H1 (cell line): ENCODE results near the gene MAN1C1. TPM values are rescaled to one million over a fixed set of nuclear protein-coding genes. Genes with fewer than 3 reads are reported as not detected.

ENCODE experiments used
- CTCF ChIA-PET: fragments of 300-600 bp; sonication (Branson Sonifier 250); formaldehyde crosslinking; loops from one replicate; lab custom pipeline; 2021; ENCODE audit not compliant: partially characterized antibody; lab: Charles Lee
- POLR2A ChIA-PET: fragments of 300-600 bp; sonication (Branson Sonifier 250); formaldehyde crosslinking; loops from one replicate; lab custom pipeline; 2021; ENCODE audit warnings: inconsistent platforms; ENCODE audit not compliant: partially characterized antibody; lab: Charles Lee
- DNase-seq, 2 experiments: peaks; one replicate each; pipeline versions ENCODE4 v3.0.0 to v3.0.0-alpha.2; 2010 to 2022; ENCODE audit warnings: low spot score in 2 of 2, low read depth in 1 of 2, mixed read lengths in 1 of 2
- FAIRE-seq: peaks from 2 replicates; lab custom pipeline; 2011; peaks lifted over from hg19 to GRCh38; lab: Jason Lieb, UNC
- H2AFZ ChIP-seq: 2 replicates; pipeline ENCODE4 v1.8.1; 2012; ENCODE audit warnings: low read length, inconsistent platforms
- H2AK5ac ChIP-seq: 2 replicates; pipeline ENCODE4 v1.6.1; 2013; ENCODE audit warnings: low read depth, low read length
- H2BK120ac ChIP-seq: replicated peaks from 2 replicates; pipeline ENCODE3; 2013; ENCODE audit warnings: low read depth, low read length, inconsistent platforms
- H2BK12ac ChIP-seq: 2 replicates; pipeline ENCODE4 v1.6.1; 2013; ENCODE audit warnings: low read depth, low read length
- H2BK15ac ChIP-seq: 2 replicates; pipeline ENCODE4 v1.6.1; 2013; ENCODE audit warnings: low read length
- H2BK20ac ChIP-seq: 2 replicates; pipeline ENCODE4 v1.6.1; 2013; ENCODE audit warnings: low read length
- H2BK5ac ChIP-seq: 2 replicates; pipeline ENCODE4 v1.6.1; 2013; ENCODE audit warnings: low read depth, low read length
- H3K14ac ChIP-seq: 2 replicates; pipeline ENCODE4 v1.6.1; 2013; ENCODE audit warnings: inconsistent platforms; ENCODE audit not compliant: insufficient read length
- H3K18ac ChIP-seq: 2 replicates; pipeline ENCODE4 v1.6.1; 2013; ENCODE audit warnings: low read length; ENCODE audit errors: extremely low read depth
- H3K23ac ChIP-seq: 2 replicates; pipeline ENCODE4 v1.6.1; 2013; ENCODE audit warnings: inconsistent platforms; ENCODE audit not compliant: insufficient read length
- H3K23me2 ChIP-seq: 2 replicates; pipeline ENCODE4 v1.6.1; 2013; ENCODE audit warnings: low read depth, low read length
- H3K27ac ChIP-seq: 2 replicates; pipeline ENCODE4 v1.6.1; 2011; ENCODE audit warnings: low read depth, low read length, inconsistent platforms
- H3K27me3 ChIP-seq, 4 experiments: replicated peaks in 1 of 4; 1 replicate in 1 of 4; 2 replicates in 3 of 4; pipeline versions ENCODE4 v1.6.1 to v1.8.1; 2011 to 2013; ENCODE audit warnings: low read length in 3 of 4, mild to moderate bottlenecking in 3 of 4, inconsistent platforms in 2 of 4, mixed read lengths in 2 of 4, moderate library complexity in 1 of 4; ENCODE audit not compliant: control insufficient read depth in 3 of 4, insufficient read depth in 3 of 4; ENCODE audit errors: extremely low read depth in 1 of 4
- H3K36me3 ChIP-seq, 4 experiments: 2 replicates each; pipeline versions ENCODE4 v1.6.1 to v1.8.1; 2011 to 2013; ENCODE audit warnings: mild to moderate bottlenecking in 4 of 4, low read length in 3 of 4, moderate library complexity in 2 of 4, control low read depth in 1 of 4, inconsistent platforms in 1 of 4; ENCODE audit not compliant: insufficient read depth in 4 of 4, control insufficient read depth in 2 of 4
- H3K4ac ChIP-seq: replicated peaks from 2 replicates; pipeline ENCODE3; 2013; ENCODE audit warnings: low read length, low read depth, mixed read lengths, inconsistent platforms; ENCODE audit not compliant: insufficient read length
- H3K4me1 ChIP-seq, 4 experiments: replicated peaks in 1 of 4; 1 replicate in 1 of 4; 2 replicates in 3 of 4; pipeline versions ENCODE4 v1.6.1 to v1.8.1; 2011 to 2013; ENCODE audit warnings: low read length in 3 of 4, inconsistent platforms in 2 of 4, mixed read lengths in 1 of 4; ENCODE audit not compliant: insufficient read depth in 4 of 4, control insufficient read depth in 3 of 4
- H3K4me2 ChIP-seq, 2 experiments: 2 replicates each; pipeline versions ENCODE4 v1.6.1 to v1.8.1; 2011 to 2013; ENCODE audit warnings: low read depth in 2 of 2, low read length in 2 of 2, control low read depth in 1 of 2, inconsistent platforms in 1 of 2, mild to moderate bottlenecking in 1 of 2; ENCODE audit not compliant: insufficient read depth in 1 of 2
- H3K4me3 ChIP-seq, 4 experiments: fragments of 200-600, 300-600 bp in 1 of 4; sonication (generic), shearing (Covaris generic), sonication (Bioruptor Twin) in 1 of 4; 2 replicates each; pipeline versions ENCODE4 v1.5.1 to v1.8.1; 2011 to 2016; ENCODE audit warnings: low read length in 4 of 4, low read depth in 3 of 4, control low read depth in 2 of 4, inconsistent platforms in 2 of 4, mild to moderate bottlenecking in 2 of 4, mixed read lengths in 1 of 4, moderate library complexity in 1 of 4; ENCODE audit not compliant: insufficient read depth in 2 of 4; ENCODE audit errors: extremely low read depth in 1 of 4
- H3K56ac ChIP-seq: replicated peaks from 2 replicates; pipeline ENCODE3; 2013; ENCODE audit warnings: low read depth, mild to moderate bottlenecking, mixed read lengths, low read length, inconsistent platforms; ENCODE audit not compliant: insufficient read length
- H3K79me1 ChIP-seq: 2 replicates; pipeline ENCODE4 v1.6.1; 2013; ENCODE audit warnings: low read depth, low read length, control low read depth
- H3K79me2 ChIP-seq, 2 experiments: 2 replicates each; pipeline versions ENCODE4 v1.6.1 to v1.8.1; 2012 to 2013; ENCODE audit warnings: low read length in 2 of 2, mild to moderate bottlenecking in 2 of 2, inconsistent platforms in 1 of 2; ENCODE audit not compliant: insufficient read depth in 2 of 2, control insufficient read depth in 1 of 2
- H3K9ac ChIP-seq, 4 experiments: replicated peaks in 1 of 4; 1 replicate in 1 of 4; 2 replicates in 3 of 4; pipeline versions ENCODE4 v1.6.1 to v1.8.1; 2011 to 2013; ENCODE audit warnings: low read depth in 3 of 4, low read length in 3 of 4, control low read depth in 2 of 4, mild to moderate bottlenecking in 2 of 4, moderate library complexity in 2 of 4, inconsistent platforms in 1 of 4; ENCODE audit errors: extremely low read depth in 1 of 4
- H3K9me3 ChIP-seq, 2 experiments: 2 replicates each; pipeline versions ENCODE4 v1.6.1 to v1.8.1; 2012 to 2013; ENCODE audit warnings: mild to moderate bottlenecking in 2 of 2, moderate library complexity in 2 of 2, control low read depth in 1 of 2, inconsistent platforms in 1 of 2, low read depth in 1 of 2, low read length in 1 of 2, mixed read lengths in 1 of 2; ENCODE audit not compliant: insufficient read depth in 2 of 2
- H4K20me1 ChIP-seq, 2 experiments: replicated peaks in 1 of 2; 2 replicates each; pipeline versions ENCODE3 to v1.8.1; 2011 to 2013; ENCODE audit warnings: inconsistent platforms in 2 of 2, low read length in 2 of 2, mild to moderate bottlenecking in 1 of 2; ENCODE audit not compliant: insufficient read depth in 2 of 2, control insufficient read depth in 1 of 2
- H4K5ac ChIP-seq: 2 replicates; pipeline ENCODE4 v1.6.1; 2013; ENCODE audit warnings: low read length, low read depth, mixed read lengths, inconsistent platforms; ENCODE audit not compliant: insufficient read length
- H4K8ac ChIP-seq: 2 replicates; pipeline ENCODE4 v1.8.0; 2013; ENCODE audit warnings: mild to moderate bottlenecking, moderate library complexity, low read length, inconsistent platforms; ENCODE audit not compliant: insufficient read depth; ENCODE audit errors: extremely low read depth
- H4K91ac ChIP-seq: replicated peaks from 2 replicates; pipeline ENCODE3; 2013; ENCODE audit warnings: low read length, mixed read lengths, inconsistent platforms; ENCODE audit not compliant: insufficient read length
- BRCA1 ChIP-seq: IDR thresholded peaks from 2 replicates; pipeline ENCODE4 v1.6.1; 2012; ENCODE audit warnings: low read depth, low read length, improper control_type of control experiment
- POLR2A ChIP-seq, 2 experiments: IDR thresholded peaks; 1 replicate in 1 of 2; 2 replicates in 1 of 2; pipeline ENCODE4 v1.6.1; 2011; ENCODE audit warnings: low read depth in 2 of 2, low read length in 2 of 2, mild to moderate bottlenecking in 2 of 2; ENCODE audit errors: control extremely low read depth in 1 of 2
- RBBP5 ChIP-seq: IDR thresholded peaks from 2 replicates; pipeline ENCODE4 v1.7.1; 2012; ENCODE audit warnings: low read depth, mild to moderate bottlenecking, inconsistent platforms, low read length, moderate library complexity, borderline replicate concordance
- SRF ChIP-seq: IDR thresholded peaks from 2 replicates; pipeline ENCODE4 v1.6.1; 2011; ENCODE audit warnings: mild to moderate bottlenecking, low read depth, low read length, moderate library complexity
- WGBS, 2 experiments: shearing (Covaris generic) in 1 of 2; methylation state at CpG; one replicate each; pipeline versions ENCODE4 v1.1.6 to v1.1.7; 2013 to 2015; ENCODE audit warnings: low lambda C conversion rate in 2 of 2, mixed read lengths in 2 of 2, inconsistent platforms in 1 of 2, low coverage in 1 of 2, missing lambda C conversion rate in 1 of 2; ENCODE audit not compliant: insufficient replicate concordance in 2 of 2, insufficient coverage in 1 of 2, insufficient read length in 1 of 2; ENCODE audit errors: extremely low coverage in 1 of 2, missing lambda C conversion rate in 1 of 2; 5-methylcytosine and 5-hydroxymethylcytosine counted together
- polyA plus RNA-seq, 7 experiments: library from polyadenylated mRNA; depleted of rRNA in 3 of 7; stranded (reverse) in 5 of 7; unstranded in 2 of 7; fragments of >200 nt in 5 of 7; fragments of 200-250 nt in 2 of 7; gene quantifications; 1 replicate in 5 of 7; 2 replicates in 1 of 7; 4 replicates in 1 of 7; pipeline versions ENCODE4 v1.2.1 to v1.2.3, GENCODE V29; 2011 to 2013; ENCODE audit warnings: missing spikeins in 2 of 7, mixed read lengths in 2 of 7
- total RNA-seq: library from RNA; stranded (reverse); fragmentation: NEBNext Ultra II Directional; extraction: Animal tissue kit (Norgen Biotek cat#: 25700); gene quantifications from 2 replicates; pipeline ENCODE4 v1.2.1, GENCODE V29; 2021

Gene MAN1C1
- total and polyA plus RNA-seq, 2 of the 8 experiments (the other 6 are each of a cell fraction or from before 2014, with no cell fraction given) = 7.8 to 15.2 TPM

GRCh38 chr1:25695771-25696311 is 79.2 kb downstream of the MAN1C1 start:
- FAIRE-seq = peak; percentile 13
- TF ChIP-seq POLR2A (IDR thresholded peaks at IDR 0.05; ENCODE audit: control extremely low read depth in 1 of 2, low read depth in 2 of 2, low read length in 2 of 2) = no peak
- no peak for TF ChIP-seq RBBP5
- no peak for TF ChIP-seq SRF
- TF ChIP-seq BRCA1 = no peak

More at GRCh38 chr1:25695771-25696311, 79.2 kb downstream of the MAN1C1 start:
- Histone ChIP-seq H3K4me3 (no peak overlapping the region), H2BK5ac (no peak overlapping the region), H3K14ac (no peak overlapping the region), H3K9ac (no peak overlapping the region), H3K36me3 (no peaks in the 10 kb centered on the region), H3K79me1 (no peaks in the 10 kb centered on the region), H3K4ac (no peak overlapping the region), H2BK20ac (0 out of 2 replicates have a peak overlapping the region, but pooled peaks have one; percentile 16), H2BK15ac (no peak overlapping the region), H3K18ac (0 out of 2 replicates have a peak overlapping the region, but pooled peaks have one; percentile 25), H4K8ac (no peak overlapping the region), H4K20me1 (no peaks in the 10 kb centered on the region), H2BK120ac (no peak overlapping the region), H3K27me3 (no peaks in the 10 kb centered on the region), H4K5ac (no peak overlapping the region), H2AFZ (no peak overlapping the region), H3K4me2 (0 out of 4 replicates have a peak overlapping the region, but pooled peaks of 1 of the 2 experiments have one; percentile 2), H3K23ac (no peak overlapping the region), H4K91ac (no peak overlapping the region), H3K27ac (no peak overlapping the region), H3K9me3 (no peaks in the 10 kb centered on the region), H3K4me1 (peaks cover 17 to 24% (median 19%) of the 10 kb centered on the region in 4 experiments), H2BK12ac (no peak overlapping the region; the same call in 1 of the 2 replicates), H2AK5ac (no peak overlapping the region), H3K23me2 (no peaks in the 10 kb centered on the region), H3K79me2 (no peaks in the 10 kb centered on the region), H3K56ac (no peak overlapping the region)
- ChIA-PET CTCF (interaction anchor here (0.6 to 5.2 kb wide), 13 partner anchors 13 to 197 kb away, joined by 3 to 53 read pairs (median 5); partner anchors contain the start of gene SELENON), POLR2A (interaction anchor here (0.6 to 1.5 kb wide), 2 partner anchors 12 to 303 kb away, joined by 3 to 4 read pairs; no protein-coding TSS in a partner anchor)
- DNase-seq = no peak
- WGBS, 2 experiments = 64% methylated on average over 11 of the region's 11 CpGs; no CpG with 5 or more reads in 1 of the 2 experiments
